HEK293 (cell line): ENCODE data around the gene UBR4.

Experiments used
- BCL11A ChIP-seq: fragments of 450-650 bp; formaldehyde crosslinking; IDR thresholded peaks from 2 replicates; pipeline ENCODE4 v1.5.1; 2016; ENCODE audit warnings: low read depth, missing biosample characterization, missing genetic modification characterization
- GLIS2 ChIP-seq: fragments of 450-650 bp; formaldehyde crosslinking; IDR thresholded peaks from 2 replicates; pipeline ENCODE4 v1.5.1; 2016; ENCODE audit warnings: missing biosample characterization, missing genetic modification characterization
- HOXA7 ChIP-seq: sonication (generic); formaldehyde crosslinking; IDR thresholded peaks from 2 replicates; pipeline ENCODE4 v1.8.1; 2022; ENCODE audit warnings: missing genetic modification reagents, borderline replicate concordance
- IKZF3 ChIP-seq: fragments of 450-650 bp; IDR thresholded peaks from 2 replicates; pipeline ENCODE4 v1.5.0; 2018; ENCODE audit warnings: missing biosample characterization, mild to moderate bottlenecking, missing genetic modification characterization, moderate library complexity
- KLF10 ChIP-seq: fragments of 450-650 bp; IDR thresholded peaks from 2 replicates; pipeline ENCODE4 v1.5.1; 2018; ENCODE audit warnings: missing biosample characterization, mild to moderate bottlenecking, missing genetic modification characterization
- KLF8 ChIP-seq: fragments of 450-650 bp; formaldehyde crosslinking; IDR thresholded peaks from 2 replicates; pipeline ENCODE4 v1.5.1; 2016; ENCODE audit warnings: missing biosample characterization, missing genetic modification characterization
- YY2 ChIP-seq: fragments of 450-650 bp; formaldehyde crosslinking; IDR thresholded peaks from 2 replicates; pipeline ENCODE4 v1.5.1; 2016; ENCODE audit warnings: missing biosample characterization, missing genetic modification characterization
- ZBTB11 ChIP-seq: fragments of 450-650 bp; formaldehyde crosslinking; conservative IDR thresholded peaks from 2 replicates; pipeline ENCODE4 v1.5.1; 2016; ENCODE audit warnings: low read depth, missing biosample characterization, missing genetic modification characterization
- ZBTB20 ChIP-seq: fragments of 450-650 bp; formaldehyde crosslinking; IDR thresholded peaks from 2 replicates; pipeline ENCODE4 v1.5.1; 2016; ENCODE audit warnings: missing biosample characterization, missing genetic modification characterization
- ZBTB44 ChIP-seq: fragments of 450-650 bp; IDR thresholded peaks from 2 replicates; pipeline ENCODE4 v1.5.1; 2018; ENCODE audit warnings: missing biosample characterization, mild to moderate bottlenecking, missing genetic modification characterization
- ZFHX2 ChIP-seq: fragments of 450-650 bp; formaldehyde crosslinking; conservative IDR thresholded peaks from 2 replicates; pipeline ENCODE4 v1.5.1; 2016; ENCODE audit warnings: missing biosample characterization, missing genetic modification characterization
- ZIC2 ChIP-seq: fragments of 450-650 bp; formaldehyde crosslinking; IDR thresholded peaks from 2 replicates; pipeline ENCODE4 v1.5.1; 2016; ENCODE audit warnings: missing biosample characterization, missing genetic modification characterization
- ZNF140 ChIP-seq: fragments of 450-650 bp; formaldehyde crosslinking; IDR thresholded peaks from 2 replicates; pipeline ENCODE4 v1.5.1; 2016; ENCODE audit warnings: missing biosample characterization, missing genetic modification characterization
- ZNF148 ChIP-seq: fragments of 450-650 bp; formaldehyde crosslinking; IDR thresholded peaks from 2 replicates; pipeline ENCODE4 v1.5.0; 2017; ENCODE audit warnings: missing biosample characterization, missing genetic modification characterization, borderline replicate concordance
- ZNF19 ChIP-seq: fragments of 450-650 bp; formaldehyde crosslinking; IDR thresholded peaks from 2 replicates; pipeline ENCODE4; 2016; ENCODE audit warnings: missing biosample characterization, missing genetic modification characterization, low read depth
- ZNF2 ChIP-seq: fragments of 450-650 bp; formaldehyde crosslinking; IDR thresholded peaks from 2 replicates; pipeline ENCODE4 v1.5.1; 2016; ENCODE audit warnings: missing biosample characterization, missing genetic modification characterization
- ZNF202 ChIP-seq: fragments of 450-650 bp; formaldehyde crosslinking; IDR thresholded peaks from 2 replicates; pipeline ENCODE4 v1.5.1; 2016; ENCODE audit warnings: missing biosample characterization, missing genetic modification characterization, borderline replicate concordance
- ZNF248 ChIP-seq: fragments of 450-650 bp; formaldehyde crosslinking; IDR thresholded peaks from 2 replicates; pipeline ENCODE4 v1.5.1; 2017; ENCODE audit warnings: missing biosample characterization, missing genetic modification characterization
- ZNF292 ChIP-seq: fragments of 450-650 bp; formaldehyde crosslinking; IDR thresholded peaks from 2 replicates; pipeline ENCODE4 v1.5.1; 2016; ENCODE audit warnings: low read depth, missing biosample characterization, missing genetic modification characterization, borderline replicate concordance
- ZNF354C ChIP-seq: fragments of 450-650 bp; formaldehyde crosslinking; IDR thresholded peaks from 2 replicates; pipeline ENCODE4 v1.5.1; 2016; ENCODE audit warnings: missing biosample characterization, missing genetic modification characterization, low read depth, borderline replicate concordance
- ZNF426 ChIP-seq: fragments of 450-650 bp; formaldehyde crosslinking; IDR thresholded peaks from 2 replicates; pipeline ENCODE4 v1.5.1; 2017; ENCODE audit warnings: missing biosample characterization, missing genetic modification characterization, mild to moderate bottlenecking, inconsistent platforms, moderate library complexity
- ZNF530 ChIP-seq: fragments of 450-650 bp; formaldehyde crosslinking; IDR thresholded peaks from 2 replicates; pipeline ENCODE4 v1.5.1; 2016; ENCODE audit warnings: low read depth, missing biosample characterization, missing genetic modification characterization
- ZNF623 ChIP-seq: fragments of 450-650 bp; formaldehyde crosslinking; IDR thresholded peaks from 2 replicates; pipeline ENCODE4 v1.5.1; 2016; ENCODE audit warnings: missing biosample characterization, missing genetic modification characterization
- ZNF626 ChIP-seq: fragments of 450-650 bp; sonication (Bioruptor Pico); formaldehyde crosslinking; IDR thresholded peaks from 2 replicates; pipeline ENCODE4 v1.5.1; 2018; ENCODE audit warnings: missing biosample characterization, missing genetic modification characterization, inconsistent platforms
- ZNF645 ChIP-seq: fragments of 450-650 bp; formaldehyde crosslinking; IDR thresholded peaks from 2 replicates; pipeline ENCODE4; 2016; ENCODE audit warnings: missing biosample characterization, missing genetic modification characterization
- ZNF692 ChIP-seq: fragments of 450-650 bp; formaldehyde crosslinking; IDR thresholded peaks from 2 replicates; pipeline ENCODE4 v1.5.1; 2016; ENCODE audit warnings: missing biosample characterization, missing genetic modification characterization
- ZNF704 ChIP-seq: fragments of 450-650 bp; formaldehyde crosslinking; IDR thresholded peaks from 2 replicates; pipeline ENCODE4 v1.5.1; 2016; ENCODE audit warnings: missing biosample characterization, missing genetic modification characterization
- ZNF837 ChIP-seq: fragments of 450-650 bp; formaldehyde crosslinking; IDR thresholded peaks from 2 replicates; pipeline ENCODE4 v1.5.1; 2016; ENCODE audit warnings: missing biosample characterization, missing genetic modification characterization

Gene UBR4

GRCh38 chr1:19251305-19252196 lies 41.5 kb upstream of the UBR4 start, which contains the start of the genes EMC1 and MRTO4 (continued):
- TF ChIP-seq ZBTB11 (peak; percentile 83), ZNF292 (tag by site-specific recombination) (no peak), ZNF2 (peak; percentile 91), ZNF692 (tag by site-specific recombination) (peak; percentile 86), ZBTB20 (tag by site-specific recombination) (peak; percentile 16; the same call in 1 of the 2 replicates), ZNF248 (tag by site-specific recombination) (no peak), ZNF202 (no peak), ZFHX2 (tag by site-specific recombination) (peak; percentile 95), ZNF19 (tag by site-specific recombination) (no peak), ZNF626 (tag by site-specific recombination) (no peak), KLF10 (0 out of 2 replicates have a peak, but pooled peaks have one; percentile 39), ZIC2 (peak; percentile 68), HOXA7 (CRISPR knock-in tag) (no peak), ZNF426 (tag by site-specific recombination) (no peak), ZNF837 (tag by site-specific recombination) (no peak), ZNF704 (no peak), ZNF645 (tag by site-specific recombination) (no peak), KLF8 (peak; percentile 91), ZNF530 (tag by site-specific recombination) (no peak), ZNF140 (tag by site-specific recombination) (no peak), ZNF148 (no peak; the same call in 1 of the 2 replicates), ZBTB44 (0 out of 2 replicates have a peak, but pooled peaks have one; percentile 5), YY2 (peak; percentile 97), ZNF623 (tag by site-specific recombination) (0 out of 2 replicates have a peak, but pooled peaks have one; percentile 9), GLIS2 (tag by site-specific recombination) (peak; percentile 53), IKZF3 (tag by site-specific recombination) (peak; percentile 66), BCL11A (tag by site-specific recombination) (no peak), ZNF354C (tag by site-specific recombination) (no peak)
